Keratinocyte (primary cell): ENCODE measurements around the gene PPIL4. TPM values are rescaled to one million over a fixed set of nuclear protein-coding genes. Genes with fewer than 3 reads are reported as not detected.
"Not testable (repeated sequence)": the region's sequence is repeated elsewhere in the genome, so short reads cannot be mapped to it uniquely, and the experiment has no call there.

Experiments
- DNase-seq: peaks from one replicate; pipeline ENCODE4 v3.0.0-alpha.2; 2011; ENCODE audit warnings: low read depth, missing footprints, low spot score
- FAIRE-seq: peaks from 2 replicates; lab custom pipeline; 2011; peaks lifted over from hg19 to GRCh38; lab: Jason Lieb, UNC
- H2AFZ ChIP-seq: 2 replicates; pipeline ENCODE4 v1.6.0; 2012; ENCODE audit warnings: low read length, control low read depth, inconsistent platforms; ENCODE audit not compliant: control insufficient read depth
- H3K27ac ChIP-seq: 2 replicates; pipeline ENCODE4 v1.5.1; 2011; ENCODE audit warnings: low read length; ENCODE audit not compliant: control insufficient read depth, insufficient read depth
- H3K27me3 ChIP-seq: 3 replicates; pipeline ENCODE4 v1.6.0; 2011; ENCODE audit warnings: low read length; ENCODE audit not compliant: control insufficient read depth, insufficient read depth; ENCODE audit errors: extremely low read depth
- H3K36me3 ChIP-seq, 2 experiments: 2 replicates in 1 of 2; 3 replicates in 1 of 2; pipeline ENCODE4 v1.5.1; 2011; ENCODE audit warnings: low read length in 2 of 2, mild to moderate bottlenecking in 1 of 2; ENCODE audit not compliant: control insufficient read depth in 2 of 2, insufficient read depth in 2 of 2; ENCODE audit errors: extremely low read depth in 1 of 2
- H3K4me1 ChIP-seq: 3 replicates; pipeline ENCODE4 v1.5.1; 2011; ENCODE audit warnings: low read length; ENCODE audit not compliant: control insufficient read depth, insufficient read depth; ENCODE audit errors: extremely low read depth
- H3K4me2 ChIP-seq: 3 replicates; pipeline ENCODE4 v1.6.0; 2011; ENCODE audit warnings: low read depth, low read length; ENCODE audit not compliant: control insufficient read depth, insufficient read depth; ENCODE audit errors: extremely low read depth
- H3K4me3 ChIP-seq, 3 experiments: fragments of 200-600 bp in 1 of 3; sonication (generic) in 1 of 3; 2 replicates in 2 of 3; 3 replicates in 1 of 3; pipeline ENCODE4 v1.5.1; 2011 to 2016; ENCODE audit warnings: low read length in 3 of 3, mild to moderate bottlenecking in 3 of 3, control low read depth in 2 of 3, inconsistent platforms in 1 of 3, low read depth in 1 of 3, mixed read lengths in 1 of 3, mixed run types in 1 of 3, moderate library complexity in 1 of 3; ENCODE audit not compliant: control insufficient read depth in 2 of 3, insufficient read depth in 2 of 3; ENCODE audit errors: extremely low read depth in 1 of 3
- H3K79me2 ChIP-seq: 2 replicates; pipeline ENCODE4 v1.6.0; 2012; ENCODE audit warnings: low read length; ENCODE audit not compliant: control insufficient read depth, insufficient read depth
- H3K9ac ChIP-seq: 3 replicates; pipeline ENCODE4 v1.6.0; 2011; ENCODE audit warnings: low read length; ENCODE audit not compliant: control insufficient read depth, insufficient read depth; ENCODE audit errors: extremely low read depth
- H3K9me1 ChIP-seq: 3 replicates; pipeline ENCODE4 v1.6.0; 2011; ENCODE audit warnings: low read length; ENCODE audit not compliant: control insufficient read depth, insufficient read depth; ENCODE audit errors: extremely low read depth
- H3K9me3 ChIP-seq: 2 replicates; pipeline ENCODE4 v1.5.1; 2012; ENCODE audit warnings: low read depth, low read length; ENCODE audit not compliant: control insufficient read depth
- H4K20me1 ChIP-seq: 3 replicates; pipeline ENCODE4 v1.6.0; 2011; ENCODE audit warnings: low read length; ENCODE audit not compliant: control insufficient read depth, insufficient read depth; ENCODE audit errors: extremely low read depth
- EZH2 ChIP-seq: IDR thresholded peaks from one replicate; pipeline ENCODE4 v1.6.1; 2012; ENCODE audit warnings: inconsistent platforms, mild to moderate bottlenecking, low read length, moderate library complexity
- dilution Hi-C: fragments of 300-500 bp; cut with MboI; formaldehyde crosslinking; loops from one replicate; pipeline ENCODE4 v1.7.0; 2020; ENCODE audit warnings: low sequenced_read_pairs; ENCODE audit not compliant: extremely low pct_ligation_motif_present
- polyA plus RNA-seq, 5 experiments: library from polyadenylated mRNA; depleted of rRNA in 3 of 5; stranded (reverse) in 3 of 5; stranded (forward) in 1 of 5; unstranded in 1 of 5; fragments of >200 nt; gene quantifications; 1 replicate in 1 of 5; 2 replicates in 3 of 5; 3 replicates in 1 of 5; pipeline versions ENCODE4 v1.2.1 to v1.2.3, GENCODE V29; 2011 to 2012; ENCODE audit warnings: missing spikeins in 2 of 5, low read depth in 1 of 5, low replicate concordance in 1 of 5
- TF ChIP-seq, protein P1 (sequence below), 3 experiments: IDR thresholded peaks in 1 of 3; conservative IDR thresholded peaks in 1 of 3; optimal IDR thresholded peaks in 1 of 3; 2 replicates in 2 of 3; 3 replicates in 1 of 3; pipeline versions ENCODE3 to v1.5.1; 2011; ENCODE audit warnings: low read length in 3 of 3, mild to moderate bottlenecking in 3 of 3, moderate library complexity in 2 of 3, control low read depth in 1 of 3, inconsistent platforms in 1 of 3; ENCODE audit not compliant: insufficient read depth in 2 of 3; ENCODE audit errors: extremely low read depth in 1 of 3

Gene PPIL4
- polyA plus RNA-seq, 1 donor (not counting 4 experiments of a cell fraction or from before 2014, with no cell fraction given) = 14.0 TPM

- TF ChIP-seq, protein P1, sequence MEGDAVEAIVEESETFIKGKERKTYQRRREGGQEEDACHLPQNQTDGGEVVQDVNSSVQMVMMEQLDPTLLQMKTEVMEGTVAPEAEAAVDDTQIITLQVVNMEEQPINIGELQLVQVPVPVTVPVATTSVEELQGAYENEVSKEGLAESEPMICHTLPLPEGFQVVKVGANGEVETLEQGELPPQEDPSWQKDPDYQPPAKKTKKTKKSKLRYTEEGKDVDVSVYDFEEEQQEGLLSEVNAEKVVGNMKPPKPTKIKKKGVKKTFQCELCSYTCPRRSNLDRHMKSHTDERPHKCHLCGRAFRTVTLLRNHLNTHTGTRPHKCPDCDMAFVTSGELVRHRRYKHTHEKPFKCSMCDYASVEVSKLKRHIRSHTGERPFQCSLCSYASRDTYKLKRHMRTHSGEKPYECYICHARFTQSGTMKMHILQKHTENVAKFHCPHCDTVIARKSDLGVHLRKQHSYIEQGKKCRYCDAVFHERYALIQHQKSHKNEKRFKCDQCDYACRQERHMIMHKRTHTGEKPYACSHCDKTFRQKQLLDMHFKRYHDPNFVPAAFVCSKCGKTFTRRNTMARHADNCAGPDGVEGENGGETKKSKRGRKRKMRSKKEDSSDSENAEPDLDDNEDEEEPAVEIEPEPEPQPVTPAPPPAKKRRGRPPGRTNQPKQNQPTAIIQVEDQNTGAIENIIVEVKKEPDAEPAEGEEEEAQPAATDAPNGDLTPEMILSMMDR (optimal IDR thresholded peaks at IDR 0.05 in 1 of 3, IDR thresholded peaks at IDR 0.05 in 1 of 3, conservative IDR thresholded peaks at IDR 0.05 in 1 of 3; ENCODE audit: extremely low read depth in 1 of 3, insufficient read depth in 2 of 3, low read length in 3 of 3) = no peak
- no peak for TF ChIP-seq EZH2
- Histone ChIP-seq H3K36me3 (peaks cover 0 to 3% of the 10 kb centered on the region in 2 experiments), H3K4me1 (peaks cover 11% of the 10 kb centered on the region), H3K4me3 (no peak overlapping the region), H3K9me1 (no peaks in the 10 kb centered on the region), H3K27ac (peak overlapping the region; percentile 12), H3K9ac (no peak overlapping the region), H3K27me3 (no peaks in the 10 kb centered on the region), H3K9me3 (no peaks in the 10 kb centered on the region), H3K79me2 (no peaks in the 10 kb centered on the region), H4K20me1 (no peaks in the 10 kb centered on the region), H3K4me2 (peak overlapping the region; percentile 8), H2AFZ (no peak overlapping the region)
- FAIRE-seq (peak; percentile 71), DNase-seq (peak; percentile 7)
- dilution Hi-C loops = no loop called here
Measured at GRCh38 chr6:149499066-149499465, 46.8 kb downstream of the PPIL4 start.

- DNase-seq = no peak
- Histone ChIP-seq H3K4me2 (no peak overlapping the region), H3K27me3 (no peaks in the 10 kb centered on the region), H3K9ac (no peak overlapping the region), H2AFZ (no peak overlapping the region), H3K4me3 (no peak overlapping the region), H3K79me2 (no peaks in the 10 kb centered on the region), H3K36me3 (peaks cover 0 to 3% of the 10 kb centered on the region in 2 experiments), H4K20me1 (no peaks in the 10 kb centered on the region), H3K4me1 (peaks cover 11% of the 10 kb centered on the region), H3K9me1 (no peaks in the 10 kb centered on the region), H3K9me3 (no peaks in the 10 kb centered on the region), H3K27ac (no peak overlapping the region)
- no peak for TF ChIP-seq EZH2
- TF ChIP-seq, protein P1 (optimal IDR thresholded peaks at IDR 0.05 in 1 of 3, IDR thresholded peaks at IDR 0.05 in 1 of 3, conservative IDR thresholded peaks at IDR 0.05 in 1 of 3; ENCODE audit: extremely low read depth in 1 of 3, insufficient read depth in 2 of 3, low read length in 3 of 3) = no peak
- FAIRE-seq = no peak
- dilution Hi-C loops = no loop called here
Measured at GRCh38 chr6:149497365-149497764, 48.5 kb downstream of the PPIL4 start.

- H3K27ac ChIP-seq, H3K4me3 ChIP-seq, dilution Hi-C loops, H4K20me1 ChIP-seq, H3K79me2 ChIP-seq, DNase-seq, H2AFZ ChIP-seq, H3K4me2 ChIP-seq, H3K9me3 ChIP-seq, H3K27me3 ChIP-seq, H3K9me1 ChIP-seq, H3K36me3 ChIP-seq, FAIRE-seq, H3K9ac ChIP-seq: not testable (repeated sequence)
- peaks cover 11% of the 10 kb centered on the region for H3K4me1 ChIP-seq
Measured at GRCh38 chr6:149496597-149496996, 49.2 kb downstream of the PPIL4 start.

DNA sequence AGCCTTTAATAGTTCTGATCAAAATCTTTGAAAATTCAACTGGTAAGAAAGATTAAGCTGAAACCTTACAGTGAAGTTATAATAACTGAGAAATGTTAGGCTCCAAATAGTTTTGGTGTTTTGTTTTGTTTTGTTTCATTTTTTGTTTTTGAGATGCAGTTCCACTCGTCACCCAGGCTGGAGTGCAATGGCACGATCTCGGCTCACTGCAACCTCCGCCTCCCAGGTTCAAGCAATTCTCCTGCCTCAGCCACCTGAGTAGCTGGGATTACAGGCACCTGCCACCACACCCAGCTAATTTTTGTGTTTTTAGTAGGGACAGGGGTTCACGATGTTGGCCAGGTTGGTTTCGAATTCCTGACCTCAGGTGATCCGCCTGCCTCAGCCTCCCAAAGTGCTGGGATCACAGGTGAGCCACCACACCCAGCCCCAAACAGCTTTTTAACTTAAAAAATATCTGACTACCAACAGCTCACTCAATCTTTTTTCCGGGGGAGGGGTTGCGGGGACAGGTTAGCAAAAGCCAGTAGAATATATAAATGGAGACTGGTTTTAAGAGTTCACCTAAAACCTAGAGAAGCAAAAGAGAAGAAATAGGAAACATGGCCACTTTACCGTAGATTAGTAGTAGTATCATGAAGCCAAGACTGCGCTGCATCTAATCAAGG lies 50.4 kb downstream of the PPIL4 start:
- H3K9ac ChIP-seq, dilution Hi-C loops, H3K4me3 ChIP-seq, H3K27ac ChIP-seq, H3K9me1 ChIP-seq, H3K9me3 ChIP-seq, FAIRE-seq, H3K27me3 ChIP-seq, H2AFZ ChIP-seq, H3K79me2 ChIP-seq, H3K4me2 ChIP-seq, H3K36me3 ChIP-seq, H4K20me1 ChIP-seq, DNase-seq: not testable (repeated sequence)
- peaks cover 11% of the 10 kb centered on the region for H3K4me1 ChIP-seq
